DND-41 (cell line): ENCODE data around the gene PAQR7.

ENCODE experiments used
- ATAC-seq: fragments of 200-7000 bp; cut with Tn5 transposase; 3 replicates; pipeline ENCODE4 v1.9.1; 2021; ENCODE audit warnings: low read depth; ENCODE audit not compliant: insufficient read depth
- DNase-seq: peaks from one replicate; pipeline ENCODE4 v3.0.0-alpha.2; 2020
- H2AFZ ChIP-seq: 2 replicates; pipeline ENCODE4 v1.6.0; 2012; ENCODE audit warnings: low read depth, low read length
- H3K27ac ChIP-seq: 2 replicates; pipeline ENCODE4 v1.5.1; 2012; ENCODE audit warnings: low read length, inconsistent platforms
- H3K27me3 ChIP-seq: fragments of 200-600 bp; sonication (generic); 2 replicates; pipeline ENCODE4 v1.6.0; 2012; ENCODE audit warnings: low read length, mild to moderate bottlenecking, inconsistent platforms; ENCODE audit not compliant: insufficient read depth, poor library complexity
- H3K36me3 ChIP-seq: 2 replicates; pipeline ENCODE4 v1.5.1; 2012; ENCODE audit warnings: low read length, inconsistent platforms; ENCODE audit not compliant: insufficient read depth
- H3K4me1 ChIP-seq: 2 replicates; pipeline ENCODE4 v1.5.1; 2012; ENCODE audit warnings: mild to moderate bottlenecking, low read length; ENCODE audit not compliant: insufficient read depth
- H3K4me2 ChIP-seq: 2 replicates; pipeline ENCODE4 v1.6.0; 2012; ENCODE audit warnings: mild to moderate bottlenecking, moderate library complexity, low read length, inconsistent platforms; ENCODE audit not compliant: insufficient read depth
- H3K4me3 ChIP-seq, 2 experiments: fragments of 200-600 bp in 1 of 2; shearing (Covaris generic) in 1 of 2; 2 replicates each; pipeline ENCODE4 v1.5.1; 2012 to 2016; ENCODE audit warnings: inconsistent platforms in 2 of 2, low read length in 2 of 2, mild to moderate bottlenecking in 2 of 2, low read depth in 1 of 2, moderate library complexity in 1 of 2
- H3K79me2 ChIP-seq: 2 replicates; pipeline ENCODE4 v1.6.0; 2012; ENCODE audit warnings: low read length, inconsistent platforms; ENCODE audit not compliant: insufficient read depth
- H3K9ac ChIP-seq: 2 replicates; pipeline ENCODE4 v1.6.0; 2012; ENCODE audit warnings: low read depth, mild to moderate bottlenecking, inconsistent platforms, low read length, moderate library complexity
- H3K9me3 ChIP-seq: 2 replicates; pipeline ENCODE4 v1.5.1; 2012; ENCODE audit warnings: low read length, moderate library complexity, mild to moderate bottlenecking, inconsistent platforms; ENCODE audit not compliant: insufficient read depth, severe bottlenecking
- H4K20me1 ChIP-seq: 2 replicates; pipeline ENCODE4 v1.6.0; 2012; ENCODE audit warnings: low read length; ENCODE audit not compliant: insufficient read depth
- EZH2 ChIP-seq: IDR thresholded peaks from 3 replicates; pipeline ENCODE4 v1.6.1; 2012; ENCODE audit warnings: borderline replicate concordance, low read depth, mild to moderate bottlenecking, moderate library complexity, low read length, inconsistent platforms; ENCODE audit not compliant: severe bottlenecking
- TF ChIP-seq, protein P1 (sequence below): IDR thresholded peaks from 2 replicates; pipeline ENCODE4 v1.5.1; 2012; ENCODE audit warnings: borderline replicate concordance, low read length, moderate library complexity, mild to moderate bottlenecking; ENCODE audit not compliant: poor library complexity, severe bottlenecking; ENCODE audit errors: extremely low read depth

The PAQR7 gene

DNA sequence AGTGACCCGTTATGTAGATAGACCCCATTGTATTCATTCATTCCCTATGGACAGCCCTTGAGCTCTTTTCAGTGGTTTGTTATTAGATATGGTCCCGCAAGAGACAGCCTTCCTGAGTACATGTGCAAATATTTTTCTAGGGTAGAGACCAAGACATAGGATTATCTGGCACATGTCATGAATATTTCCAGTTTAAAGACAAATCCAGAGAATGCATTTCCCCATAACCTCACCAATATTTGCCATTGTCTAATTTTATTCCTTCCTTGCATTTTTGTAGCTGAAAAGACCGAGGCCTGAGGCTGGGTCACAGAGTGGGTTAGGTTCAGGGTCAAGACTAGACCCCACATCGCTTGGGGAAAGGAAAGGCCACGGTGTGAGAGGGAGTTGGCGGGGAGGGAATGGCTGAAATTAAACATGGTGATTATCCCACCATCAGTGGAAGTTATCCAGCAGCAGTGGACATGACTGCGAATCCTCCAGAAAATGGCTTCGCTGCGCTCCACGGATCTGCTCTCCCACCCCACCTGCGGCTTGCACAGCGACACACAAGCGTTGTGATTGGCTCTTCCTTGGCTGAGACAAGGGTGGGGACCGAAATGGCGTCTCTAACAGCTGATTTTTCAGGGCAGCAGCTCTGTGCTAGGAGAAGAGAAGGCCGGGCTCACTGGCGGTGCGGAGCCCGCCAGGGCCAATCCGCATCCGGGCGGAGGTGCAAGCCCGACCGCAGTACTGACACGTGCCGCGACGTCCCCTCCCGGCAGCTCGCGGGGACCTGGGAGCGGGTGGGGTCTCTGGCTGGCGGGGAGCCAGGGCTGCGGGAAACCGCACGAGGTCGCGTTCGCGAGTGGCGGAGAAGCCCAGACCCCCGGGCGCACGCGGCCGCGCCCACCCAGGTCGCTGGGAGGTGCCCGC, 46.8 kb upstream of the PAQR7 start:
- H2AFZ ChIP-seq: peak overlapping the region; percentile 47; the same call in 1 of the 2 replicates
- peak overlapping the region; percentile 59 for H3K4me2 ChIP-seq

DNA sequence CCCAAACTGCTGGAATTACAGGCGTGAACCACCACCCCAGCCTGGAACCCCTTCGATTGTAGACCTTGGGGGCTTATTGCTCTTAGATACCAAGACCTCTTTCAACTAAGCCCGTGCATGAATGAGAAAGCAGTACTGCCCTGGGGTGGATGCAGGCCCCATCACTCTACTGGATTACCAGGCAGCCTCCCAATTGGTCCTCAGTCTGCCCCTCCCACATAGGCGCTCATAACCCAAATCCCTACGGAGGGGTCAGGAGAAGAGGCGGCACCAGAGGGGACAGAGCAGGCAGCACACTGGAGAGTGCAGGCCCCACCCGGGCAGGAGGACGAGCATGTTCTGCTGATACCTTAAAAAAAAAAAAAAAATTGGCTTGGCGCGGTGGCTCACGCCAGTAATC, 43.1 kb upstream of the PAQR7 start:
- ATAC-seq (no peak), DNase-seq (no peak)
- no peaks in the 10 kb centered on the region for H3K36me3 ChIP-seq
- H3K27me3 ChIP-seq: peaks cover 18% of the 10 kb centered on the region
- H3K9me3 ChIP-seq: no peaks in the 10 kb centered on the region
- H2AFZ ChIP-seq: no peak overlapping the region
- H3K4me1 ChIP-seq: peaks cover 26% of the 10 kb centered on the region
- H4K20me1 ChIP-seq: no peaks in the 10 kb centered on the region
- peak overlapping the region; percentile 58; the same call in 1 of the 2 replicates for H3K27ac ChIP-seq
- TF ChIP-seq, protein P1, sequence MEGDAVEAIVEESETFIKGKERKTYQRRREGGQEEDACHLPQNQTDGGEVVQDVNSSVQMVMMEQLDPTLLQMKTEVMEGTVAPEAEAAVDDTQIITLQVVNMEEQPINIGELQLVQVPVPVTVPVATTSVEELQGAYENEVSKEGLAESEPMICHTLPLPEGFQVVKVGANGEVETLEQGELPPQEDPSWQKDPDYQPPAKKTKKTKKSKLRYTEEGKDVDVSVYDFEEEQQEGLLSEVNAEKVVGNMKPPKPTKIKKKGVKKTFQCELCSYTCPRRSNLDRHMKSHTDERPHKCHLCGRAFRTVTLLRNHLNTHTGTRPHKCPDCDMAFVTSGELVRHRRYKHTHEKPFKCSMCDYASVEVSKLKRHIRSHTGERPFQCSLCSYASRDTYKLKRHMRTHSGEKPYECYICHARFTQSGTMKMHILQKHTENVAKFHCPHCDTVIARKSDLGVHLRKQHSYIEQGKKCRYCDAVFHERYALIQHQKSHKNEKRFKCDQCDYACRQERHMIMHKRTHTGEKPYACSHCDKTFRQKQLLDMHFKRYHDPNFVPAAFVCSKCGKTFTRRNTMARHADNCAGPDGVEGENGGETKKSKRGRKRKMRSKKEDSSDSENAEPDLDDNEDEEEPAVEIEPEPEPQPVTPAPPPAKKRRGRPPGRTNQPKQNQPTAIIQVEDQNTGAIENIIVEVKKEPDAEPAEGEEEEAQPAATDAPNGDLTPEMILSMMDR: no peak
- no peak for TF ChIP-seq EZH2
- no peaks in the 10 kb centered on the region for H3K79me2 ChIP-seq
- H3K4me3 ChIP-seq: no peak overlapping the region
- H3K4me2 ChIP-seq: peak overlapping the region; percentile 41; the same call in 1 of the 2 replicates
- no peak overlapping the region for H3K9ac ChIP-seq

More for the DNA sequence above, 46.8 kb upstream of the PAQR7 start:
- peak; percentile 90 for ATAC-seq
- Histone ChIP-seq H3K9me3 (no peaks in the 10 kb centered on the region), H3K9ac (no peak overlapping the region), H3K4me3 (peak overlapping the region in 1 of 2 experiments; percentile 36; a peak in 2 of 4 replicates), H3K27me3 (peaks cover 21% of the 10 kb centered on the region), H3K36me3 (no peaks in the 10 kb centered on the region), H3K79me2 (no peaks in the 10 kb centered on the region), H4K20me1 (no peaks in the 10 kb centered on the region), H3K4me1 (peaks cover 30% of the 10 kb centered on the region), H3K27ac (no peak overlapping the region)
- peak; percentile 76 for DNase-seq
- TF ChIP-seq, protein P1: no peak
- TF ChIP-seq EZH2: peak; percentile 80

DNA sequence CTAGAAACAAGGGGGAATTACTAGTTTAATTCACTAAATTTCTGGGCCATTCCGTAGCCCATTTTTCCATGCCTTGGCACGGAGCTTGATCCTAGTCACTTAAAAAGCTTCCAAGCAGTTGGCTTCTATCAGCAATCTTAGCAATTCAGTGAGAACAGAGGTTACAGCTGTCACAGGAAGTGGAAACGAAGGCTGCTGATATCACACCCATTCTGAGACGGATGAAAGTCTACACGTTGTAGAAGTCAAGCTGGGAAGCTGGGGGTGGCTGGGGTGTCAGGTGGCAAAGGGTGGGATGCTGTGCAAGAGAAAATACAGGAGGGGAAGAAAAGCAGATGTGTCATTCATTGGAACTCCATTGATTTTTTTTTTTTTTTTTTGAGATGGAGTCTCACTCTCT, 42.5 kb upstream of the PAQR7 start:
- Histone ChIP-seq H3K4me1 (peaks cover 24% of the 10 kb centered on the region), H3K27me3 (peaks cover 12% of the 10 kb centered on the region), H3K36me3 (no peaks in the 10 kb centered on the region), H2AFZ (no peak overlapping the region), H3K4me3 (no peak overlapping the region), H4K20me1 (no peaks in the 10 kb centered on the region), H3K9me3 (no peaks in the 10 kb centered on the region), H3K4me2 (peak overlapping the region; percentile 41), H3K79me2 (no peaks in the 10 kb centered on the region), H3K27ac (peak overlapping the region; percentile 58), H3K9ac (no peak overlapping the region)
- no peak for TF ChIP-seq EZH2
- TF ChIP-seq, protein P1: no peak
- DNase-seq (peak; percentile 61), ATAC-seq (peak; percentile 76)
